HEK293 (cell line): ENCODE measurements around the gene UGT2A1.

Experiments
- CTCF ChIA-PET: fragments of 350-600 bp; formaldehyde crosslinking; extraction: SDS; loops from one replicate; lab custom pipeline; 2021; ENCODE audit warnings: antibody characterized with exemption; lab: Yijun Ruan, JAX
- POLR2A ChIA-PET: fragments of 300-600 bp; formaldehyde crosslinking; extraction: SDS; loops from one replicate; lab custom pipeline; 2020; ENCODE audit warnings: antibody characterized with exemption, inconsistent platforms; lab: Yijun Ruan, JAX
- H3K27ac ChIP-seq: fragments of 200-500 bp; sonication (Bioruptor generic); 2 replicates; pipeline ENCODE4 v1.5.1; 2014; ENCODE audit warnings: low read depth, low read length, control low read depth, inconsistent platforms; ENCODE audit errors: extremely low read depth
- H3K36me3 ChIP-seq, 2 experiments: fragments of 200-500 bp in 1 of 2; sonication (Bioruptor generic) in 1 of 2; 1 replicate in 1 of 2; 2 replicates in 1 of 2; pipeline ENCODE4 v1.5.1; 2014 to 2017; ENCODE audit warnings: inconsistent platforms in 2 of 2, low read length in 2 of 2; ENCODE audit not compliant: control insufficient read depth in 2 of 2, insufficient read depth in 1 of 2
- H3K4me1 ChIP-seq: fragments of 200-500 bp; sonication (Bioruptor generic); 2 replicates; pipeline ENCODE4 v1.5.1; 2014; ENCODE audit warnings: mild to moderate bottlenecking, low read length, inconsistent platforms; ENCODE audit not compliant: control insufficient read depth, insufficient read depth
- H3K4me3 ChIP-seq: 2 replicates; pipeline ENCODE4 v1.5.1; 2011; ENCODE audit warnings: low read depth, mild to moderate bottlenecking, control low read depth, low read length, moderate library complexity
- H3K9me3 ChIP-seq: fragments of 200-500 bp; sonication (Bioruptor generic); 2 replicates; pipeline ENCODE4 v1.5.1; 2014; ENCODE audit warnings: low read depth, low read length, inconsistent platforms; ENCODE audit not compliant: control insufficient read depth, insufficient read depth
- GLIS1 ChIP-seq: fragments of 450-650 bp; formaldehyde crosslinking; IDR thresholded peaks from 2 replicates; pipeline ENCODE4 v1.5.1; 2016; ENCODE audit warnings: missing biosample characterization, missing genetic modification characterization
- HOXA7 ChIP-seq: sonication (generic); formaldehyde crosslinking; IDR thresholded peaks from 2 replicates; pipeline ENCODE4 v1.8.1; 2022; ENCODE audit warnings: missing genetic modification reagents, borderline replicate concordance
- IKZF3 ChIP-seq: fragments of 450-650 bp; IDR thresholded peaks from 2 replicates; pipeline ENCODE4 v1.5.0; 2018; ENCODE audit warnings: missing biosample characterization, mild to moderate bottlenecking, missing genetic modification characterization, moderate library complexity
- KLF1 ChIP-seq: fragments of 450-650 bp; formaldehyde crosslinking; IDR thresholded peaks from 2 replicates; pipeline ENCODE4 v1.5.1; 2016; ENCODE audit warnings: missing biosample characterization, missing genetic modification characterization
- PRDM1 ChIP-seq: fragments of 450-650 bp; formaldehyde crosslinking; IDR thresholded peaks from 2 replicates; pipeline ENCODE4; 2016; ENCODE audit warnings: missing biosample characterization, missing genetic modification characterization
- PRDM2 ChIP-seq: fragments of 450-650 bp; formaldehyde crosslinking; IDR thresholded peaks from 2 replicates; pipeline ENCODE4 v1.5.1; 2016; ENCODE audit warnings: missing biosample characterization, missing genetic modification characterization, borderline replicate concordance
- SCRT2 ChIP-seq: fragments of 450-650 bp; formaldehyde crosslinking; IDR thresholded peaks from 2 replicates; pipeline ENCODE4 v1.5.1; 2016; ENCODE audit warnings: missing biosample characterization, missing genetic modification characterization
- SP7 ChIP-seq: fragments of 450-650 bp; formaldehyde crosslinking; IDR thresholded peaks from 2 replicates; pipeline ENCODE4 v1.5.1; 2016; ENCODE audit warnings: missing biosample characterization, missing genetic modification characterization
- ZBTB1 ChIP-seq: fragments of 450-650 bp; formaldehyde crosslinking; IDR thresholded peaks from 2 replicates; pipeline ENCODE4 v1.5.1; 2016; ENCODE audit warnings: missing biosample characterization, missing genetic modification characterization
- ZBTB44 ChIP-seq: fragments of 450-650 bp; IDR thresholded peaks from 2 replicates; pipeline ENCODE4 v1.5.1; 2018; ENCODE audit warnings: missing biosample characterization, mild to moderate bottlenecking, missing genetic modification characterization
- ZNF121 ChIP-seq: fragments of 450-650 bp; formaldehyde crosslinking; IDR thresholded peaks from 2 replicates; pipeline ENCODE4 v1.5.1; 2016; ENCODE audit warnings: missing biosample characterization, missing genetic modification characterization
- ZNF16 ChIP-seq: fragments of 450-650 bp; formaldehyde crosslinking; IDR thresholded peaks from 2 replicates; pipeline ENCODE4 v1.5.1; 2016; ENCODE audit warnings: low read depth, missing biosample characterization, missing genetic modification characterization
- ZNF174 ChIP-seq: fragments of 450-650 bp; formaldehyde crosslinking; IDR thresholded peaks from 2 replicates; pipeline ENCODE4 v1.5.0; 2017; ENCODE audit warnings: missing biosample characterization, mild to moderate bottlenecking, missing genetic modification characterization
- ZNF175 ChIP-seq: fragments of 450-650 bp; formaldehyde crosslinking; IDR thresholded peaks from 2 replicates; pipeline ENCODE4 v1.5.1; 2016; ENCODE audit warnings: missing biosample characterization, missing genetic modification characterization
- ZNF24 ChIP-seq: fragments of 450-650 bp; formaldehyde crosslinking; IDR thresholded peaks from 2 replicates; pipeline ENCODE4 v1.5.1; 2016; ENCODE audit warnings: missing biosample characterization, missing genetic modification characterization
- ZNF302 ChIP-seq: fragments of 450-650 bp; formaldehyde crosslinking; IDR thresholded peaks from 2 replicates; pipeline ENCODE4 v1.5.1; 2016; ENCODE audit warnings: missing biosample characterization, missing genetic modification characterization, low read depth
- ZNF473 ChIP-seq: fragments of 450-650 bp; formaldehyde crosslinking; IDR thresholded peaks from 2 replicates; pipeline ENCODE4 v1.5.1; 2017; ENCODE audit warnings: missing biosample characterization, missing genetic modification characterization
- ZNF558 ChIP-seq: fragments of 450-650 bp; formaldehyde crosslinking; IDR thresholded peaks from 2 replicates; pipeline ENCODE4 v1.5.1; 2016; ENCODE audit warnings: missing biosample characterization, missing genetic modification characterization

UGT2A1 gene

GRCh38 chr4:69594382-69594781, 58.7 kb downstream of the UGT2A1 start:
- Histone ChIP-seq H3K4me3 (no peak overlapping the region), H3K27ac (no peak overlapping the region), H3K9me3 (no peaks in the 10 kb centered on the region)
- POLR2A ChIA-PET = no interaction called here
- TF ChIP-seq ZBTB44 (tag by site-specific recombination) = no peak
- TF ChIP-seq ZNF175 = no peak
- no peak for TF ChIP-seq GLIS1 (tag by site-specific recombination)
- TF ChIP-seq HOXA7 = no peak
- no peak for TF ChIP-seq ZNF558 (tag by site-specific recombination)
- TF ChIP-seq ZBTB1 = no peak
- TF ChIP-seq, all 188 proteins: peak for 0
- no peaks in the 10 kb centered on the region for H3K4me1 ChIP-seq
- no peaks in the 10 kb centered on the region for H3K36me3 ChIP-seq
- CTCF ChIA-PET = no interaction called here

GRCh38 chr4:69591364-69591763, 61.7 kb downstream of the UGT2A1 start:
- no peak overlapping the region for H3K27ac ChIP-seq
- ChIA-PET POLR2A (no interaction called here), CTCF (no interaction called here)
- no peaks in the 10 kb centered on the region for H3K4me1 ChIP-seq
- TF ChIP-seq ZNF24 (tag by site-specific recombination) = no peak
- TF ChIP-seq ZNF558 (tag by site-specific recombination) = no peak
- TF ChIP-seq SP7 (tag by site-specific recombination) = no peak
- TF ChIP-seq PRDM1 = no peak
- H3K36me3 ChIP-seq = no peaks in the 10 kb centered on the region
- H3K9me3 ChIP-seq = no peaks in the 10 kb centered on the region
- H3K4me3 ChIP-seq = no peak overlapping the region

- Histone ChIP-seq H3K27ac (no peak overlapping the region), H3K9me3 (no peaks in the 10 kb centered on the region), H3K36me3 (no peaks in the 10 kb centered on the region), H3K4me3 (no peak overlapping the region), H3K4me1 (no peaks in the 10 kb centered on the region)
- no peak for TF ChIP-seq PRDM2
- TF ChIP-seq KLF1 (tag by site-specific recombination) = no peak
- TF ChIP-seq ZNF121 (tag by site-specific recombination) = no peak
- no peak for TF ChIP-seq ZNF16 (tag by site-specific recombination)
- no peak for TF ChIP-seq ZNF174
- no peak for TF ChIP-seq SP7 (tag by site-specific recombination)
- no peak for TF ChIP-seq IKZF3 (tag by site-specific recombination)
- no peak for TF ChIP-seq SCRT2 (tag by site-specific recombination)
- no peak for TF ChIP-seq ZNF302
- no peak for TF ChIP-seq ZNF473 (tag by site-specific recombination)
- POLR2A ChIA-PET = no interaction called here
- CTCF ChIA-PET = no interaction called here
These were observed 63.2 kb downstream of the UGT2A1 start for GRCh38 chr4:69589884-69590283.
